Activated CD8-positive, alpha-beta memory T cell treated with anti-CD3 and anti-CD28 coated beads, Interleukin-2, amount 10 ng/mL, durations not matched to agents 7 days and 5 days (primary cell): ENCODE measurements around the gene ANKRD16. TPM values are rescaled to one million over a fixed set of nuclear protein-coding genes. Genes with fewer than 3 reads are reported as not detected.
"Not testable (repeated sequence)": the region's sequence is repeated elsewhere in the genome, so short reads cannot be mapped to it uniquely, and the experiment has no call there.

Experiments used
- ATAC-seq: fragments of 150-1000 bp; cut with Tn5 transposase; one replicate; pipeline ENCODE4 v1.10.0; 2021; ENCODE audit warnings: moderate library complexity
- CTCF ChIA-PET: fragments of 350-600 bp; sonication (Branson Sonifier 250); formaldehyde crosslinking; loops from one replicate; lab custom pipeline; 2021; ENCODE audit warnings: antibody characterized with exemption; lab: Charles Lee
- DNase-seq: peaks from one replicate; pipeline ENCODE4 v3.0.0-alpha.2; 2020
- H3K27ac Mint-ChIP-seq: one replicate; pipeline ENCODE4 v1.8.0; 2021; ENCODE audit warnings: mild to moderate bottlenecking, mixed read lengths
- H3K27me3 Mint-ChIP-seq: one replicate; pipeline ENCODE4 v1.8.0; 2021; ENCODE audit warnings: mixed read lengths
- H3K36me3 Mint-ChIP-seq: one replicate; pipeline ENCODE4 v1.8.0; 2021; ENCODE audit warnings: mild to moderate bottlenecking, mixed read lengths
- H3K4me1 Mint-ChIP-seq: one replicate; pipeline ENCODE4 v1.8.0; 2021; ENCODE audit warnings: mixed read lengths
- H3K4me3 Mint-ChIP-seq: one replicate; pipeline ENCODE4 v1.8.0; 2021; ENCODE audit warnings: mild to moderate bottlenecking, moderate library complexity, mixed read lengths
- H3K9me3 Mint-ChIP-seq: one replicate; pipeline ENCODE4 v1.8.0; 2022; ENCODE audit warnings: low read depth, mixed read lengths
- total RNA-seq, 2 experiments: library from RNA; stranded (reverse); gene quantifications; one replicate each; pipeline ENCODE4 v1.2.3, GENCODE V29; 2021

ANKRD16 gene
- total RNA-seq, 2 experiments from 2014 or later = 4.6 to 4.7 TPM

GRCh38 chr10:5862360-5862961, 27.2 kb downstream of the ANKRD16 start:
- Mint-ChIP-seq H3K4me3 (peak overlapping the region; percentile 11), H3K9me3 (no peaks in the 10 kb centered on the region), H3K27me3 (no peaks in the 10 kb centered on the region), H3K27ac (peak overlapping the region; percentile 47), H3K4me1 (peaks cover 8% of the 10 kb centered on the region), H3K36me3 (peaks cover 2% of the 10 kb centered on the region)
- CTCF ChIA-PET = interaction anchor here (0.8 to 1.2 kb wide), 3 partner anchors 11 to 420 kb away, joined by 3 to 4 read pairs (median 3); no protein-coding TSS in a partner anchor
- ATAC-seq = peak; percentile 81
- DNase-seq = peak; percentile 71

GRCh38 chr10:5860066-5860465, 29.6 kb downstream of the ANKRD16 start:
- CTCF ChIA-PET = no interaction called here
- peaks cover 4% of the 10 kb centered on the region for H3K27me3 Mint-ChIP-seq
- H3K36me3 Mint-ChIP-seq = no peaks in the 10 kb centered on the region
- peaks cover 8% of the 10 kb centered on the region for H3K4me1 Mint-ChIP-seq
- ATAC-seq (no peak), DNase-seq (no peak)
- no peak overlapping the region for H3K4me3 Mint-ChIP-seq
- no peaks in the 10 kb centered on the region for H3K9me3 Mint-ChIP-seq
- H3K27ac Mint-ChIP-seq = no peak overlapping the region

DNA sequence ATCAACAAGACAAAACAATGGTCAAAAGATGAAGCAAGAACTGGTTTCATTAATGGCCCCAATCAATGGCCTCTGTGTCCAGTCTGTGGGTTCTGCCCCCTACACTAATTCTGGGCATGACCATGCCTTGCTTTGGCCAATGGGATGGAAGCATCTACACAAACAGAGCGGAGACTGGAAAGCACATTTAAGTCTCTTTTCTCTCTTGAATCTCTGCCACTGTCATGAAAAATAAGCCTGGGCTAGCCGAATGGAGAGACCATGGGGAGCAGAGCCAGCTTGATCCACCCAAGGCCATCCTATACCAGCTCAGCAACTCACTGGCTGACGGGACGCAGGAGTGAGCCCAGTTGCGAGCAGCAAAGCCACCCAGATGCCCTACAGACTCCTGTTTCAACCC, 30.9 kb downstream of the ANKRD16 start:
- ATAC-seq = no peak
- DNase-seq = no peak
- Mint-ChIP-seq H3K27ac (no peak overlapping the region), H3K36me3 (no peaks in the 10 kb centered on the region), H3K4me1 (peaks cover 8% of the 10 kb centered on the region), H3K27me3 (peaks cover 4% of the 10 kb centered on the region), H3K4me3 (no peak overlapping the region), H3K9me3 (no peaks in the 10 kb centered on the region)
- CTCF ChIA-PET = interaction anchor here (1.1 to 1.4 kb wide), 2 partner anchors 15 to 46 kb away, joined by 3 to 6 read pairs; partner anchors contain the start of gene GDI2

- Mint-ChIP-seq H3K27me3 (peaks cover 7% of the 10 kb centered on the region), H3K36me3 (no peaks in the 10 kb centered on the region), H3K4me1 (peaks cover 2% of the 10 kb centered on the region), H3K4me3 (no peak overlapping the region), H3K27ac (no peak overlapping the region), H3K9me3 (no peaks in the 10 kb centered on the region)
- no peak for ATAC-seq
- CTCF ChIA-PET = no interaction called here
- no peak for DNase-seq
Measured at GRCh38 chr10:5856701-5857004, 33.0 kb downstream of the ANKRD16 start.

DNA sequence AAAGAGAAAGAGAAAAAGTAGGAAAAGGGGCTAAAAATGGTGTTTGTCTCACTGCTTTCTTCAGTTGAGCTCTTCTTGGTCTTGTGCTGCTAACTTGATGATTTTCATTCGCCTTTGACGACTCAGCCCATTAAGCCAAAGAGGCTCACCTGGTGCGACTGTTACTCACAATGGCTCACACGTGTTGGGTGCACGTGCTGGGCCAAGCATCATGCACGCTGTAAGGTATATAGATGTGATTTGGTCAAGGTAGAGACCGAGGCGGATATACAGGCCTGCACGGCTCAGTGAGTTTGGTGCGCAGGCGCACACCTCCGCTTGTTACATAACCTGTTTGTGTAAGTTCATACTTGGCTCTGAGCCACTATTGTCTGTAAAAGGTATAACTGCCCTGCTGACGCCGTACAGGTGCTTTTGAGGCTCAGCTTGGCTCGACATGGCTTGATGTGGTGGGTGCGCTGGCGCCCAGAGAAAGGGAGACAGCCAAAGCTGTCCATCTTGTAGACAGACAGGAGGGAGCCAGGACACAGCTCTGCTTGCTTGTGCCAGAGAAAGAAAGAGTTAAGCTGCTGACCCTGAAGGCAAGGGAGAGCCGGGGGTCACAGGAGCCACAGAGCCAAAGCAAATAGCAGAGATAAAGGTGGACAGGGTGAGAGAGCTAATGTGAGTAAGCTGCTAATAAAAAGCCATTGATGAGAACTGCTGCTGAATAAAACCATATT, 33.6 kb downstream of the ANKRD16 start:
- CTCF ChIA-PET = no interaction called here
- H3K27ac Mint-ChIP-seq = no peak overlapping the region
- DNase-seq = no peak
- H3K4me3 Mint-ChIP-seq = no peak overlapping the region
- no peaks in the 10 kb centered on the region for H3K36me3 Mint-ChIP-seq
- H3K27me3 Mint-ChIP-seq = peaks cover 7% of the 10 kb centered on the region
- H3K9me3 Mint-ChIP-seq = no peaks in the 10 kb centered on the region
- no peak for ATAC-seq
- no peaks in the 10 kb centered on the region for H3K4me1 Mint-ChIP-seq

GRCh38 chr10:5854131-5854475, 35.6 kb downstream of the ANKRD16 start:
- Mint-ChIP-seq H3K27ac (no peak overlapping the region), H3K4me1 (no peaks in the 10 kb centered on the region), H3K36me3 (no peaks in the 10 kb centered on the region), H3K27me3 (peaks cover 7% of the 10 kb centered on the region), H3K4me3 (no peak overlapping the region), H3K9me3 (no peaks in the 10 kb centered on the region)
- DNase-seq (no peak), ATAC-seq (no peak)
- CTCF ChIA-PET = interaction anchor here (1.2 kb wide), 1 partner anchor 234 kb away, joined by 3 read pairs; no protein-coding TSS in a partner anchor

GRCh38 chr10:5846667-5847066, 43.0 kb downstream of the ANKRD16 start:
- H3K27me3 Mint-ChIP-seq, H3K27ac Mint-ChIP-seq, DNase-seq, H3K36me3 Mint-ChIP-seq, ATAC-seq, H3K4me3 Mint-ChIP-seq, CTCF ChIA-PET, H3K9me3 Mint-ChIP-seq: not testable (repeated sequence)
- peaks cover 19% of the 10 kb centered on the region for H3K4me1 Mint-ChIP-seq

DNA sequence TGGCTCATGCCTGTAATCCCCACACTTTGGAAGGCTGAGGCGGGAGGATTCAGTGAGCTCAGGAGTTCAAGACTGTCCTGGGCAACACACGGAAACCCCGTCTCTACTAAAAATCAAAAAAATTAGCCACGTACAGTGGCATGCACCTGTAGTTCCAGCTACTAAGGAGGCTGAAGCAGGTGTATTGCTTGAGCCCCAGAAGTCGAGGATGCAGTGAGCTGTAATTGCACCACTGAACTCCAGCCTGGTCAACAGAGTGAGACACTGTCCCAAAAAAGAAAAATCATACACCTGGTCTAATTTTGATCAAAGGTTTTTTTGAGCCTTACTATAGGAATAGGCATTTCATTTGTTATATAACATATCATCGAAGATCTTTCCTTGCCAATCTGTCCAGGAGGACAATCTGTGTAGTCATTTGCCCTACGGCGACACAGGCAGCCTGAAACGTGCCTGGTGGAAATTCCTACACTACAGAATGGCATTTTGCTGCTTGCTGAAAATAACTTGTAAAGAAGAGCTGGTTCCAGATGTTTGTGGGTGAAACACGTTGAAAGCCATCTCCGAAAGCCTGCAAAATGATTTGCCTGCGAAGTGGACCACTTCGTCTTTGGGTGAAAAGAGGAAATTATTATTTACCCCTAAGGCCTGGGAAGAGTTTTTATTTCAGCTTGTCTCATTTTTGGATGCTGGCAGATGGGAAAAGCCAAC, 45.2 kb downstream of the ANKRD16 start:
- no peak for ATAC-seq
- H3K27ac Mint-ChIP-seq = no peak overlapping the region
- H3K4me1 Mint-ChIP-seq = peaks cover 19% of the 10 kb centered on the region
- CTCF ChIA-PET = interaction anchor here (0.6 to 1.6 kb wide), 5 partner anchors 8 to 215 kb away, joined by 3 to 7 read pairs (median 4); no protein-coding TSS in a partner anchor
- no peak for DNase-seq
- no peaks in the 10 kb centered on the region for H3K9me3 Mint-ChIP-seq
- peaks cover 4% of the 10 kb centered on the region for H3K27me3 Mint-ChIP-seq
- no peak overlapping the region for H3K4me3 Mint-ChIP-seq
- H3K36me3 Mint-ChIP-seq = no peaks in the 10 kb centered on the region

DNA sequence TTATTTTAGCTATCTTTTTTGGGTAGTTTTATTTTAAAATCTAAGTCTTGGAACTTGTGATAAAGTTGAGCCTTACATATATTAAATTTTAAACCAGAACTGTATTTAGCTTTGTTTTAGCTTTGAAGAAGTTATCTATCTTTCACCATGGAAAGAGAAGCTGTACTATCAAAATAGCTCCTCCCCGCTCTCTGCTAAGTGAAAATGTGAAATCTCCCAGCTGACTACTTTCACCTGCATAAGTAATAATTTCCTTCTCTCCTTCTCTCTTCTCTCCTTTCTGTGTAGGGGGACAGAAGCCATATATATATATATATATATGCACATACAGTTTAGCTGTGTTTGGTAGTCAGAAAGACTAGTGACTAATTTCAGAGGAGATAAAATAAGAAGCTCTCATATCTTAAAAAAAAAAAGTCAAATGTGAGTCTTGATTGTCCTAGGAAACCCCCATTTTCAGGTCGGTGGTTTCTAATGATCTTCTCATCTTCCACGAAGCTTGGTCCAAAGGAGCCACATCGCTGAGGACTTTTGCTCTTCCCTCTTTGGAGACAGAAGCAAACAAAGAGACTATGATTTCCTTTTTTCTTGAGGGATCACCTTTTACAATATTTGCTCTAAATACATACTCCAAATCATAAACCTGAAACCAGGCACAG, 45.9 kb downstream of the ANKRD16 start:
- H3K9me3 Mint-ChIP-seq = no peaks in the 10 kb centered on the region
- peaks cover 19% of the 10 kb centered on the region for H3K4me1 Mint-ChIP-seq
- H3K36me3 Mint-ChIP-seq = no peaks in the 10 kb centered on the region
- CTCF ChIA-PET = interaction anchor here (1.0 to 1.6 kb wide), 3 partner anchors 9 to 19 kb away, joined by 3 to 7 read pairs (median 6); no protein-coding TSS in a partner anchor
- no peak overlapping the region for H3K4me3 Mint-ChIP-seq
- no peak overlapping the region for H3K27ac Mint-ChIP-seq
- ATAC-seq (peak; percentile 18), DNase-seq (no peak)
- H3K27me3 Mint-ChIP-seq = peaks cover 4% of the 10 kb centered on the region

- Mint-ChIP-seq H3K9me3 (no peaks in the 10 kb centered on the region), H3K27ac (no peak overlapping the region), H3K4me3 (no peak overlapping the region), H3K36me3 (no peaks in the 10 kb centered on the region), H3K4me1 (peaks cover 19% of the 10 kb centered on the region), H3K27me3 (peaks cover 4% of the 10 kb centered on the region)
- ATAC-seq (no peak), DNase-seq (no peak)
- CTCF ChIA-PET = interaction anchor here (0.9 kb wide), 1 partner anchor 212 kb away, joined by 3 read pairs; no protein-coding TSS in a partner anchor
Measured at GRCh38 chr10:5841965-5842364, 47.7 kb downstream of the ANKRD16 start.

DNA sequence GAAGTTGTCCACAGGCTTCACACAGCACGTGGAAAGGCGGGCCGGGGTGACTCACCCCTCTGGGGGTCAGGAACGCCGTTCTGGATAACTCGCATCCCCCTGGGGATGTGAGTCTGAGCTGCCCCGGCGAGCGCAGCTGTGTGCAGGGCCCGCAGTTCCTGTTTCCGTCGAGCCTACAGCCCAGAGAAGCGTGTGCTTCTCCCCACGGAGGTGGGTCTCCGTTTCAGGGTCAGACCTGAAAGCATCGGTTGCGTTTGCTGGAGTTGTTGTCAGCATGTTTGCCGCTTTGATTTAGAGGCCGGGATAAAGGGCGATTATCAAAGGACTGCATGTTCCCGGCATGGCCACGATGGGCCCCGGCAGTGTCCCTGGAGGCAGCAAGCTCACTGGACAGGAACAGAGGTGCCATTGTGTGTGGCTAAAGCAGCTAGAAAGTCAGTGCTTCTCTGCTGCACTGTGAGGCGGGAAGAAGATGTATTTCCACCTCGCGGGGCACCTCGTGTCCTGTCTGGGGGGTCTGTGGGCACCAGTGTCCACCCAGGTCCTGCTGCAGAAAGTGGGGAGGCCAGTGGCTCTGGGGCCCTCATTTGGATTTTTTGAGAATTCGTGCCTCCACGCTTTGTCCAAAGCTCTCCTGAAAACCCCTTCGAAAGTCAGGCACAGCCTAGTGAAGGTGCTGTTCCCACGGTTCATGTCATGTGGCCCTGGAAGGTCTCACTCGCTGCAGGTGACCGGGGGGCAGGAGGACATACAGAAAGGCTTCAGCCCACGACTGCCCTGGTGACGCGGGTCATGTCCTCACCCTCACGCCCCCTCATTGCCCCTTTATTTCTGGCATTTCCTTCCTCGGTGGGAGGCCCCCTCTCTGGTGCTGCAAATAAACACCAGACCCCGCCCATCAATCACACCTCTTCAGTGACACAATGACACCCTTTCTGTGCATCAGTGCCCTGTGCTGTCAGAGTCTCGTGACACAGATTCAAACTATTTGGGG, 49.1 kb downstream of the ANKRD16 start:
- Mint-ChIP-seq H3K9me3 (no peaks in the 10 kb centered on the region), H3K4me3 (no peak overlapping the region), H3K4me1 (peaks cover 10% of the 10 kb centered on the region), H3K27ac (no peak overlapping the region), H3K27me3 (peaks cover 4% of the 10 kb centered on the region), H3K36me3 (no peaks in the 10 kb centered on the region)
- CTCF ChIA-PET = no interaction called here
- no peak for DNase-seq
- no peak for ATAC-seq

DNA sequence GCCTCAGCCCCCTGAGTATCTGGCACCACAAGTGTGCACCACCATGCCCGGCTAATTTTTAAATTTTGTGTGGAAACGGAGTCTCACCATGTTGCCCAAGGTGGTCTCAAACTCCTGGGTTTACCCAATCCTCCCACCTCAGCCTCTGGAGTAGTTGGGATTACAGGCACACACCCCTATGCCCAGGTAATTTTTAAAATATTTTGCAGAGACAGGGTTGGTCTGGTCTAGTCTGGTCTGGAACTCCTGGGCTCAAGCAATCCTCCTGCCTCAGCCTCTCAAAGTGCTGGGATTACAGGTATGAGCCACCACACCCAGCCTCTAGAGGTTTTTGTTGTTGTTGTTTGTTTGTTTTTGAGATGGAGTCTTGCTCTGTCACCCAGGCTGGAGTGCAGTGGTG, 53.5 kb downstream of the ANKRD16 start:
- H3K9me3 Mint-ChIP-seq, DNase-seq, H3K4me1 Mint-ChIP-seq, H3K36me3 Mint-ChIP-seq, ATAC-seq, CTCF ChIA-PET, H3K27me3 Mint-ChIP-seq, H3K27ac Mint-ChIP-seq, H3K4me3 Mint-ChIP-seq: not testable (repeated sequence)
